ENCODE data around the gene NCOA1.
"Not testable (repeated sequence)": the region's sequence is repeated elsewhere in the genome, so short reads cannot be mapped to it uniquely, and the experiment has no call there.

Gene NCOA1

DNA sequence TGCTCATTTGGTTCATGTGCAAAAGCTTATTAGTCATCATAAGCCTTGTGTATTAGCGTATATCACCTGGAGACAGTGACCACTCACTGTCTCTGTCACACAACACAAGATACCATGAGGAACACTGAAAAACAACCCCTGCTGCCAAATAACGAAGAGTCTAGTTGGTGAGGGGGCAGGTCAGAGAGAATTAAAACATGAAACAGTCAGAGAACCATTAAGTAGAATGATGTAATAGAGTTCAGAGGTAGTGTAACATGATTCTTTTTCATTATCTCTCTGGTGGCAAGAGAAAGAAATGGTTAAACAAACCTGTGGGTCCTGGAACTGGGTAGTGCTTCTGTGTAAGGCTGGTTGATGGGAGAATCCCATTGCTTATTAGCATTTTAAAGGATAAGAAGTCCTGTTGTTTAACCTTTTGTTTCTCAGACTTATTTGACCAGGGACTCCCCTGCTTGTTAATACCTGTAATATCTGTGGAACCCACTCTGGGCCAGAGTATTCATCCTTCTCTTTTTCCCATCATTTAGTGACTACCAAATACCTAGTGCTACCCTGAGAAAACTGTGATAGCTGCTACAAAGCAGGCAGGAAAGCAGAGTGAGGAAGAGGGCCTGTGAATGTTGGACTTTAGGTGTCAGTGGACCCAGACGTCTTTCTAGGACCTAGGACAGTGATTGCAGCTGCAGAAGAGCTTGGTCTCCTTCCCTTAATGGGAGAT lies 264.1 kb downstream of the NCOA1 start:
- DNase-seq: no peak

DNA sequence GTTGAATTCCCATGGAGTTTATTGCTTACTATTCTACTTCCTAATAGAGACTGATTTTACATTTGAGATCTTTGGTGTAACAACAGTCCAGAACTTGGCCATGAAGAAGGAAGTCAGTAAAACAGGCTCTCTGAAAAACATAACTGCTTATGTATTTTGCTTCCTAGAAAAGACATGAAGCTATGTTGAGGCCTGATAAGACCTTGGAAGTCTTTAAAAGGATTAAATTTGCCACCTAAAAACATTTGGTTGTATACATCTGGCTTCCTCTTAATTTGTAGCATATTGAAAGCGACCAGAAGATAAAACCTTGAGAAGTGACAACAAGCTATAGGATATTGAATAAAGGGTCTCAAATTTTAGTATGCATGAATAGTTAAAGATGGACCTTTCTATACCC lies 265.7 kb downstream of the NCOA1 start:
- DNase-seq: no peak

DNA sequence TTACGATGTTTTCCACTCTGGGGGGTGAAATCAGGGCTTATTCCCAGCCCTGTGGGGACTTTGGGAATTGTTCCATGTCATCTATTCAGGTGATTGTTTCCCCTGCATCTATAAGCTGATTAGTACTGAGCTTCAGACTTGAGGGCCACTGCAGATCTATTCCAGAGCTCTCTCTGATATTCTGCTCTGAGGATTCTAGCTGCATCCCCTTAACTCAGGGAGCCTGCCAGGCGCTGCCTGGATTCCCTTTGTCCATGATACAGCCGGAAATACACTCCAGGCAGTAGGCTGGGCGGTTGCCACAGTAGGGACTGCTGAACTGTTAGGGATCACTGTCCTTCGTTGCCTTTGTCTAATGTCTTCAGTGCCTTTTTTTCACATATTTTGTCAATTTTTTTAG lies 270.8 kb downstream of the NCOA1 start:
- no peak for DNase-seq

DNA sequence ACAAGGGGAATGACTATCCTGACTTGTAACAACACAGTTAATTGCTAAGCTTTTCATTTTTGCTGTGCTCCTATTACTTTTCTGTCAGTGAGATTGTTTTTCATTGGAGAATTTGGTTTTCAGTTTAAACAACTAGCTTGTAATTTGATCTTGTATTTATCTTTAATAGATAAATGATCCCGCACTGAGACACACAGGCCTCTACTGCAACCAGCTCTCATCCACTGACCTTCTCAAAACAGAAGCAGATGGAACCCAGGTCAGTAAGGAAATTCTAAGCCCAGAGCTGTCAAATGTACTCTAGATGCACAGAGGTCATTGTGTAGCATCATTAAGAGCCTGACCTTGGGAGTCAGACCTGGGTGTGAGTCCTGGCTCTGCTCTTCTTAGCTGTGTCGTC lies 271.5 kb downstream of the NCOA1 start:
- no peak for DNase-seq

DNA sequence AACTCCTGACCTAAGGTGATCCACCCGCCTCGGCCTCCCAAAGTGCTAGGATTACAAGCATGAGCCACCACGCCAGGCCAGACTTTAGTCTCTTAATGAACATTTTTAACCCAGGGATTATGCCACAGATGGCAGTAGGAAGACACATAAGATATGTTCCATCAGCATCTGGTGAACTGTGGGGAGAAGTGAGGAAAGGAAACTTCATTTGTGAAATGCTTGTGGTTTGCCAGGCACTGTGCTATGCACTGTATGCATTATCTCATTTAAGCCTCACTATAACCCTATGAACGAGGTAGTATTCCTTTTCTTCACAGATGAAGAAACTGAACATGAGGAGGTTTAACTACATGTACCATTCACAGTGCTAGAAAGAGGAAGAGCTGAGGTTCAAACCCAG lies 272.8 kb downstream of the NCOA1 start:
- DNase-seq: no peak

DNA sequence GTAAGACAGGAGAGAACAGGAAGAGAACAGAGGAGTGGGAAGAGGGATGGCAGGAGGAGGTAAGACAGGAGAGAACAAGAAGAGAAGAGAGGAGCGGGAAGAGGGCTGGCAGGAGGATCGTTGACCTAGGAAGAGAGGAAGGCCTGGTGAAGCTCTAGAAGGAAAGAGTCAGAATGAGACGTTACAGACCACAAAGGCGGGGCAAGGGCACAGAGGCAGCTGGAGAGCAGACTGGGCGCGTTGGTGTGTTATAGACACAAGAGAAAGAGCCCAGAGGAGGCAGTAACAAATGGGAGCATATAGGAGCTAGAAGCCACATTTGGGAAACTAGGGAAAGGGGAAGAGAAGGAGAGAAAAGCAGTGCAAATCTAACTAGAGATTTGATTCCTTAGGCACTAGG lies 275.6 kb downstream of the NCOA1 start:
- DNase-seq: peak; percentile 24

DNA sequence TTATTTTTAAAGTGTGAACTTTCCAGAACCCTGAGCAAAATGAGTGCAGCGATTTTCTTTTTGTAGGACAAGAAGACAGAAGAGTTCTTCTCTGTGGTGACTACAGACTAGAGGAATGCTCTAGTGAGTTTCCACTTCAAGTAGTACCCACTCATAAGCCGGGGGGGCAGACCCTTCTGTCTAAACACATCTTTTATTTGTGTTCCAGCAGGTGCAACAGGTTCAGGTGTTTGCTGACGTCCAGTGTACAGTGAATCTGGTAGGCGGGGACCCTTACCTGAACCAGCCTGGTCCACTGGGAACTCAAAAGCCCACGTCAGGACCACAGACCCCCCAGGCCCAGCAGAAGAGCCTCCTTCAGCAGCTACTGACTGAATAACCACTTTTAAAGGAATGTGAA lies 277.0 kb downstream of the NCOA1 start:
- DNase-seq: no peak

DNA sequence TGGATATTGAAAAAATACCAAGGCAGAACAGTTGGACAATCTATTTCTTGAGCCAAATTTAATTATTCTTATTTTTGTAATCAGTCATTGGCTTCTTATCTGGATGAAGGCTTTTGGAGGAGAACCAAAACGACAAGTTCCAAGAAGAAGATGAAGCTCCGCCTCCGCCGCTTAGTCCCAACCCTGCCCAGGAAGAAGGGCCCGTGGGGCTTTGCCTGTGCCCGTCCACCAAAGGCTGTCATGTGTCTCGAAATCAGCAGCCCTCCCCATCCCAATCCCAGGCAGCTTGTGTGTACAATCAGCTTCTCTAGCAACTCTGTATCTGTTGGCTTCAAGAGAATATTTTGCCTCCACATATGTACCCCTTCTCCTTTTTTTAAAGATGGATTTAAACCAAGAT lies 277.5 kb downstream of the NCOA1 start:
- DNase-seq: no peak

DNA sequence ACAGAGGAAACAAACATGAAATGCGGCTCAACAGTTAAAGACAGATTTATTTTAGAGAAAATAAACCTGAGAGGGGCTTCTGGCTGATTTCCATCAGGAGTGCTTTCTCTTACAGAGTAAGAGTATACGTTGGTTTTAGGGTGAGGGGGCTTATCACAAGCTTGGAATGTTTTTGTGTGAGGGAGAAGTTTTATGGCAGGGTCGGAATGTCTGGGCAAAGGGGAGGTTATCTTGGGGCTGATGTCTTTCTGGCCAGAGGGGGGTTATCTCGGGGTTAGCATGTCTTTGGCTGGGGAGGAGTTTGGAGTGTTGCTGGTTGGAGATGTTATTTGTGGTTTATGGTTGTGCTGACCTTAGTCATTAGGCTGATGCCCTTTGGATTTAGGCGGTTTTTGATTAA lies 280.0 kb downstream of the NCOA1 start:
- DNase-seq: no peak

DNA sequence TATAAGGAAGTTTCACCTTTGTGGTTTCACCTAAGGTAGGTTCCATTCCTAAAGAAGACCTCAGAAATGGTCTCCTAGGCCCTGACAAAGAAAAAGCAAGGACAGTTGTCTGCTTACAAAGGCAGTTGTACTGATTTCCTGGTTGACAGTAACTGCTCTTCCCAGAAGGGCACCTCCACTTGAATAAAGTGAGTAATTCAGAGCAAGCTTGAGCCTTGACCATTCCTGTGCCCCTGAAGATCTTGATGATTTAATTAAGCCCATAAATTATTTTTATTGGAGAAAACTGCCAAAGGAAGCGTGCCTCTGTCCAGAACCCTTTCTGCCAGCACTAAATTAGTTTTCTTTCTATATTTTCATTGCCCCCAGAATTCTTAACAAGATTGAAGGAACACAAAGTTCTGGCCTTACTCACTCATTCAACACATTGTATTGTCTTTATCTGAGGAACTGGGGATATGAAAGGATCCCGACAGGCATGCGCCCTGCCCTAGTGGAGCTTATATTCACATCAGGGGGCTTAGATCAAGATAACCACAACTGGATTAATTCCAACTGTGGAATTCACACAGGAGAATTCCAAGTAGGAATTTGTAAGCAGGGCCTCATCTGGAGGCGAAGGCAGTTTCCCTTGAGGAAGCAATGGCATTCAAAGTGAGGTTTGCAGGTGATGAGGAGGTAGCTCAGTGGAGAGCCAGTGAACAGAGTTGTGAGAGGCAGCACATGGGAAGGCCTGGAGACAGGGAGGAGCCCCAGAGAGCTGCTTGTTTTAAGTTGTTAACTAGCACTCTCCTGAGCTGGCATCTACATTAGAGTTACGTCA lies 280.9 kb downstream of the NCOA1 start:
- DNase-seq: no peak

DNA sequence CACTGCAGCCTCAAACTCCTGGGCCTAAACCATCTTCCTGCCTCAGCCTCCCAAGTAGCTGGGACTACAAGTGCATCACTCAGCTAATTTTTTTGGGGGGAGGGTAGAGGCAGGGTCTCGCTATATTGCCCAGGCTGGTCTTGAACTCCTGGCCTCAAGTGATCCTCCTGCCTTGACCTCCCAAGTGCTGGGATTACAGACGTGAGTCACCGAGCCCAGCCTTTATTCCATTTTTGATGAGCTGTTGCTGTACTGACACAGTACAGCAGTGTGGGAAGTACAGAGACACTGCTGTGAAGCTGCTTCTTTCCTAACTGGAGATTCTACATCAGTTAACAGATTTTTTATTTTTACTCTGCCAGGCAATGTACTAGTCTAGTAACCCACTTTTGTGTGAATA lies 283.3 kb downstream of the NCOA1 start:
- no peak for DNase-seq

DNA sequence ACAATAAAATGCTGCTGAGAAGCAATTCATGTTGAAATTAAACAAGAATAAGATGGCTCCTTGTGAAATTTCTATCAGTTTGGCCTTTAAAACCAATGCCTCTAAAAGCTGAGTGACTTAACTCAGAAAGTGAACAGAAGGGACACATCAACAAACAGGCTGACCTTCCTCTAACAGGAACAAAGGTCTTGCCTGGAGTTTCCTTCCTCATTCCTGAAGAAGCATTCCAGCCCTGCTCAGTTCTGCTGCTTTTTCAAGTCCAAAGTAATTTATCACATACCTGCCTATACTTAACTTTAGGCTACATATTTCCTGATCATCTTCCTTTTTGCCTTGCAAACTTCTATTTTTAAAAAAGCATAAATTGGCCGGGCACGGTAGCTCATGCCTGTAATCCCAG lies 288.1 kb downstream of the NCOA1 start:
- no peak for DNase-seq

DNA sequence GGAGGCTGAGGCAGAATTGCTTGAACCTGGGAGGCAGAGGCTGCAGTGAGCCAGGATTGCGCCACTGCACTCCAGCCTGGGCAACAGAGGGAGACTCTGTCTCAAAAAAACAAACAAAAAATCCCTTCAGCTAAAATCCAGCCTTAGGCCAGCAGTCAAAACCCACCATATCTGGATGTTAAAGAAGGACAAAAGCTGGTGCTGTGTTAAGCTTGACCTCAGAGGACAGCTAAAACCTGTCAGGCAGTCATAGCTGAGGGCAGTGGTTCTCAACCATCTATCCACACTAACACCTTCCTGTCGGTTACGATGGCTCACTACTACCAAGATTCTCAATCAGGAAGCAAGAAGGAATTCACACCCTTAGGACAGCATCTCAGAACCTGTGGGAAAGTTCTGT lies 292.6 kb downstream of the NCOA1 start:
- no peak for DNase-seq

DNA sequence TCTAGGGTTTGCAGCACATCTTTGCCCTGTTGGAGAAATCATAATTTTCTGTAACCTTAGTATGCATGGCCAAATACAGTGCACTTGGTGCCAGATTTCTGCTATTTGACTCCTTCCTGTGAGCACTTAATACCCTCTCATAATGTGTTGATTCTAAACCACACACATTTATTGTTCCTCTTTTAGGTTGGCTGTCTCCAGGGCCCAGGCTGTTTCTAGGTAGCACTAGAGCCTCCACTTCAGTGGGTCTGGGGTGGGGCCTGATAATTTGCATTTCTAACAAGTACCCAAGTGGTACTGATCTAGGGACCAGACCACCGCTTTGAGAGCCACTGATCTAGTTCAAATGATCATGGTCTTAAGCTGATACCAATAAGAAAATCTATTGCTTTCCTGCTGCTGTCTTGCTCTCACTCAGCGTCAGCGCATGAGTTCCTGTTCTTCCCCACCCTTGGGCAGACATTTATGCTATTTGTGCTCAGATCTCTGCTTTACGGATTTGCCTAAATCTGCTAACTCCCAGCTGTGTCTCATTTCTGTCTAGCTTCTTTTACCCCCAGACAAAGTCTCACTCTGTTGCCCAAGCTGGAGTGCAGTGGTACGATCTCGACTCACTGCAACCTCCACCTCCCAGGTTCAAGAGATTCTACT lies 294.7 kb downstream of the NCOA1 start:
- no peak for DNase-seq

DNA sequence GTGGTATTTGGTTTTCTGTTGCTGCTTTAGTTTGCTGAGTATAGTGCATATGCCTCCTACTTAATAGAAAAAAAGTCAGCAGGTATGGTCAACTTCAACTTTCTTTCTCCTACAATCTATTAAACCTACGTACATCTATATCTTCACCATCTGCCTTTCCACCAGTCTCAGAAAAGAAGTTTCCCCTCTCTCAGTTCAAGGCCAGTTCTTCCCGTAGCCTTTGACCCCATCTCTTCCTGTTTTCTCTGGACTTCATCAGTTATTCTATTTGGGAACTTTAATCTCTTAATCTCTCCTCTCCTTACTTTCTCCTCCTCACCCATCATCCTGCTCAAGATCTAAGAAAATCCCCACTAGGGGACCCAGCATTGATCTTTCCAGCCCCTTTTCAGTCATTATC lies 296.5 kb downstream of the NCOA1 start:
- DNase-seq: no peak

DNA sequence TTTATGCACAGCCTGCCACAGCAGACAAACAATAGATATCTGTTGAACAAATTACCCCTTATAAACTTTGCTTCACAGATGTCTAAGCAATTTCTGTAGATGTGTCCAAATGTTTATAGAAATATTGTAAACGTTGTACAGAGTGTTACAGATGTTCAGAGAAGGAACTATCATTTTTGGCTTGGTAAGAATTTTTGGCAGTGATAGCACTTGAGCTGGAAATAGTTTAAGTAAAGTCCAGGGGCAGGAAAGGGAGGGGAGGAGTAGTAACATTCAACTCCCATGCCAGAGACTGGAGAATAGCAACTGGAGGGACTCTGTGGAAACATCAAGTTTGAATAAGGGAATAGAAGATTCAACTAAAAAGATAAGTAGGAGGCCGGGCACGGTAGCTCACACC lies 297.8 kb downstream of the NCOA1 start:
- no peak for DNase-seq

DNA sequence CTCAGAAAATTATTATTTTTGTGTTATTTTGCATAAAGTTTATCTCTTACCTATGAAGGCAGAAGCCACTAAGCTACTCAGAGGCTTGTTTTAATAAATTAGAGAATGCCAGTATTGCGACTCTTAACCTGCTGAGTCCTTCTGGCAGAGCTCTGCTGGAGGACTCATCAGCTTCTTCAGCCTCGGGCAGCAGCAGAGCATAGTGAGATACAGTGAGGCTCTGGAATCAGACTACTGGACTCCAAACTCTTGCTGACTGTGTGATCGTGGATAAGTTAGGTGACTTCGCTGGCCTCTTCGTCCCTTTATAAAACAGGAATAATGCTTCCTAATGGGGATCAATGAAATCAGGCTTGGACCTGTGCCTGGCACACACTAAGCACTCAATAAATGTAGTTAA lies 300.4 kb downstream of the NCOA1 start:
- DNase-seq: no peak

DNA sequence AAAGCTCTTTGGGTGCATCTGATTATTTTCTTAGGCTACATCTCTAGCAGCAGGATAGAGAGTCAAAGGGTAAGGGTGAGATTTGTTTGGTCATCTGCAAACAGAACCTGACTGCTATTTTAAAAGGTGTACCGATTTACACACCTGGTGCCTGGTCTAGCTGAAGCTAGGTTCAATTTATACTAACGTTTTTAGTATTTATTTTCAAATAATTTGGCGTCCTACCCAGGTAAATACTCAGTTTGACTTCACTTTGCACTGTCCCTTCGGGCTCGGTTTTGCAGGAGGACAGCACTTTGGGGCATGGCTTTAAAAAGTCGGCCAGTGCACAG lies 301.5 kb downstream of the NCOA1 start:
- no peak for DNase-seq

DNA sequence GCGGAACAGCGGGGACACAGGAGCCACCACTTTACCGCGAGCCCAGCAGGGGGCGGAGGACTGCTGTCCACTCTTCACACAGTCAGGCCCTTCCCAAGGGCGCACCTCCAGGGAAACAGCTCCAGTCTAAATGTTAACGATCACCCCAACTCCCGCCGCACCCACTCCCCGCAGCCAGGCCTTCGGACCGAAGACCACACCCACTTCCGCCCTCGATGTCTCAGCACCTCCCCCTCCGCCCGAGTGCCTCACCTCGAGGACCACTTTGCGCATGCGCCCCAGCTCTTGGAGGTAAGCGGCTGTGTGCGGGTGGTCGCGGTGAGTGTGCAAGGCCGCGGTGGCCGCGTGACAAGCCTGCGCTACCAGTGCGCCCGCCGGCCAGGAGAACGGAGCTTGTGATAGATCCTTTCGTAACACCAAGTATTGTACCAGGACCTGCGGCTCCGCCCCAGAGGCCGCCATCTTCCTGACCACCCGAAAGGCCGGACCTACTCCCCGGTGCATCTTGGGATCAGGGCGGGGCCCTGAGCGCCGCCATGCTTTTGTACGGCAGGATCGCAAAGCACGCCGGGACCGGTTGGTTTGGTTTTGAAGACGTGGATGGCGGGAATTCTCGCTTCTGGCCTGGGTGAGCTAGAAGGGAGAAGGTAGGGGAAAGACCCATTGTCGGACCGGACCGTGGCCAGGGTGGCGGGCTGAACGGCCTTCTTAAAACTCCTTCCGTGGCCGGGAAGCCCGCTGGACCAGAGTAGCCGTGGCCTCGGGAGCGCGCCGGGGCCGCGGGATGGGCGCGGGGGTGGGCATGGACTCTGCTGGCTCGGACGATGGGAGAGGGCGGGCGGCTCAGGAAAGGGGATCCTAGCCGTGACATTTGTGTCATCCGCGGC lies 302.1 kb downstream of the NCOA1 start, which contains the start of the genes CENPO and PTRHD1:
Gene CENPO, plus strand, starts transcription at position 552 of the 887 bp plus-strand sequence. CDS start 495 bp downstream, outside the sequence.
Gene PTRHD1, minus strand, starts transcription at position 518 of the 887 bp plus-strand sequence. Its CDS starts 14 bp downstream, at position 504.
- peak; percentile 96 for DNase-seq

DNA sequence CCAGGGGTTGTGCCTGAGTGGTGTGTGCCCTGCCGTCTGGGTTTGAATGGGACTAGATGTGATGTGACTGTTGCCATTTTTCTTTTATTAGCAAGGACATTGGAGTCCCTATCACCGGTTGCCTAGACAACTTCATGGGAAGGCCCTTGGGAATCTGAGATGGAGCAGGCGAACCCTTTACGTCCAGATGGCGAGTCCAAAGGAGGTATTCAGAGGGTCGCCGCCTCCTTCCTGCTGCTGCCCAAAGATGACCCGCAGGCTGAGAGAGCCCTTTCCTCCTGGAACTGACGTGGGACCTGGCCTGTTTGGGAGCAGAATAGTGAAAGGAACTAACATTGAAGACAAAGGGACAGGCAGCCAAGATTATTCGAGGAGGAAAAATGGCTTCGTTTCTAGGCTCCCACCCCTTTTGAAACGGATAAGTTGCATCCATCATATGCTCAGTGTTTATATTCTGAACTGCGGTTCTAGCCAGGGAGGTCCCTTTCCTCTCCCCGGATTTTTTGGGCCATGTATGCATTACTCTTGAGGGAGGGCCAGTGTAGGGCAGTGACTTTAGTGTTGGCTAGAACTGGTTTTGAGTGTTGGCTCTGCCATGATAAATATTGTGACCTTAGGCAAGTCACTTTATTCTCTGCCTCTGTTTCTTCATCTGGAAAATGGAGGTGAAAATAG lies 302.8 kb downstream of the NCOA1 start:
- DNase-seq: peak; percentile 11

DNA sequence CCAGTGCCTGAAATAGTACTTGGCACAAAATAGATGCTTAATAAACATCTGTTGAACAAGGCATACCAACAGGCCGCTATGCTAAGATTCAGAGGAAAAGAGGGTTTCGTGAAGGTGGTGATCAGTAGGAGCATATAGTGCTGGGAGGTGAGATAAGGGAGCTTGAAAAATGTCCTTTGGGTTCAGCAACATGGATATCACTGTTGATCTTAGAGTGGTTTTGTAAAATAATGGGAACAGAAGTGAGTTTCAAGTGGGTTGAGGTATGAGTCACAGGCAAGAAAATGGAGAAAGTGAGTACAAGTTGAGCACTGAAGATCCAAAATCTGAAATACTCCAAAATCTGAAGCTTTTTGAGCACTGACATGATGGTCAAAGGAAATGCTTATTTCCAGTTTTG lies 306.6 kb downstream of the NCOA1 start:
- DNase-seq: no peak

DNA sequence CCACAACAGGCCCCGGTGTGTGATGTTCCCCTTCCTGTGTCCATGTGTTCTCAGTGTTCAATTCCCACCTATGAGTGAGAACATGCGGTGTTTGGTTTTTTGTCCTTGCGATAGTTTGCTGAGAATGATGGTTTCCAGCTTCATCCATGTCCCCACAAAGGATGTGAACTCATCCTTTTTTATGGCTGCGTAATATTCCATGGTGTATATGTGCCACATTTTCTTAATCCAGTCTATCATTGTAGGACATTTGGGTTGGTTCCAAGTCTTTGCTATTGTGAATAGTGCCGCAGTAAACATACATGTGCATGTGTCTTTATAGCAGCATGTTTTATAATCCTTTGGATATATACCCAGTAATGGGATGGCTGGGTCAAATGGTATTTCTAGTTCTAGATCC lies 309.4 kb downstream of the NCOA1 start:
- not testable (repeated sequence) for DNase-seq

Data from activated CD4-positive, alpha-beta T cell treated with anti-CD3 and anti-CD28 coated beads for 48 hours (primary cell).